ENCODE results near the gene ATG4C.
"Not testable (repeated sequence)": the region's sequence is repeated elsewhere in the genome, so short reads cannot be mapped to it uniquely, and the experiment has no call there.

DNA sequence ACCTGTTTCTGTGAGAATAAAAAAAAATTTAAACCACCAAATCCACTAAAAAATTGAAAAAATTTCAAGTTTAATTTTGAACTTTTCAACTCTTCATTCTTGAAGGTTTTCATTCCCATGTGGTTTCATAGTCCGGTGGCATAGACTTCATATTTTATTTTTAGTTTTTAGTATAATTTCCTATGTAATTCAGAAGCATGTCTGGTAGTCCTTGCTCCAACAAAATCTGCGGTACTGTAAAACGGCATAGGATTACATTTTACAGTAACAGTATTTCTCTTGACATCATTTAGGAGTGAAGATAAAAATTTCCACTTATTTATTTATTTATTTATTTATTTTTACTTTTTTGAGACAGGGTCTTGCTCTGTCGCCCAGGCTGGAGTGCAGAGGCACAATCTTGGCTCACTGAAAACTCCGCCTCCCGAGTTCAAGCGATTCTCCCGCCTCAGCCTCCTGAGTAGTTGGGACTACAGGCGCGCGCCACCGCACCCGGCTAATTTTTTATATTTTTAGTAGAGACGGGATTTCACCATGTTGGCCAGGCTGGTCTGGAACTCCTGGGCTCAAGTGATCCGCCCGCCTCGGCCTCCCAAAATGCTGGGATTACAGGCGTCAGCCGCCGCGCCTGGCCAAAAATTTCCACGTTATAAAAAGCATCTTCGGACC lies 1.3 kb upstream of the ATG4C start:
- TF ChIP-seq POLR2A (IDR thresholded peaks at IDR 0.05; ENCODE audit: low read depth, low read length); ESRRA (IDR thresholded peaks at IDR 0.05; ENCODE audit: low read length); TAF1 (IDR thresholded peaks at IDR 0.05; ENCODE audit: borderline replicate concordance, low read depth, low read length); RAD21 (IDR thresholded peaks at IDR 0.05; ENCODE audit: insufficient read depth, low read depth, low read length); NRF1 (conservative IDR thresholded peaks at IDR 0.05; ENCODE audit: low read depth, low read length): not testable (repeated sequence)
- TF ChIP-seq, protein P1, sequence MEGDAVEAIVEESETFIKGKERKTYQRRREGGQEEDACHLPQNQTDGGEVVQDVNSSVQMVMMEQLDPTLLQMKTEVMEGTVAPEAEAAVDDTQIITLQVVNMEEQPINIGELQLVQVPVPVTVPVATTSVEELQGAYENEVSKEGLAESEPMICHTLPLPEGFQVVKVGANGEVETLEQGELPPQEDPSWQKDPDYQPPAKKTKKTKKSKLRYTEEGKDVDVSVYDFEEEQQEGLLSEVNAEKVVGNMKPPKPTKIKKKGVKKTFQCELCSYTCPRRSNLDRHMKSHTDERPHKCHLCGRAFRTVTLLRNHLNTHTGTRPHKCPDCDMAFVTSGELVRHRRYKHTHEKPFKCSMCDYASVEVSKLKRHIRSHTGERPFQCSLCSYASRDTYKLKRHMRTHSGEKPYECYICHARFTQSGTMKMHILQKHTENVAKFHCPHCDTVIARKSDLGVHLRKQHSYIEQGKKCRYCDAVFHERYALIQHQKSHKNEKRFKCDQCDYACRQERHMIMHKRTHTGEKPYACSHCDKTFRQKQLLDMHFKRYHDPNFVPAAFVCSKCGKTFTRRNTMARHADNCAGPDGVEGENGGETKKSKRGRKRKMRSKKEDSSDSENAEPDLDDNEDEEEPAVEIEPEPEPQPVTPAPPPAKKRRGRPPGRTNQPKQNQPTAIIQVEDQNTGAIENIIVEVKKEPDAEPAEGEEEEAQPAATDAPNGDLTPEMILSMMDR (IDR thresholded peaks at IDR 0.05 in 2 of 3, conservative IDR thresholded peaks at IDR 0.05 in 1 of 3; ENCODE audit: control insufficient read depth in 2 of 3, extremely low read depth in 1 of 3, insufficient read depth in 1 of 3, low read depth in 3 of 3, low read length in 3 of 3): not testable (repeated sequence)
- TF ChIP-seq, protein P2, sequence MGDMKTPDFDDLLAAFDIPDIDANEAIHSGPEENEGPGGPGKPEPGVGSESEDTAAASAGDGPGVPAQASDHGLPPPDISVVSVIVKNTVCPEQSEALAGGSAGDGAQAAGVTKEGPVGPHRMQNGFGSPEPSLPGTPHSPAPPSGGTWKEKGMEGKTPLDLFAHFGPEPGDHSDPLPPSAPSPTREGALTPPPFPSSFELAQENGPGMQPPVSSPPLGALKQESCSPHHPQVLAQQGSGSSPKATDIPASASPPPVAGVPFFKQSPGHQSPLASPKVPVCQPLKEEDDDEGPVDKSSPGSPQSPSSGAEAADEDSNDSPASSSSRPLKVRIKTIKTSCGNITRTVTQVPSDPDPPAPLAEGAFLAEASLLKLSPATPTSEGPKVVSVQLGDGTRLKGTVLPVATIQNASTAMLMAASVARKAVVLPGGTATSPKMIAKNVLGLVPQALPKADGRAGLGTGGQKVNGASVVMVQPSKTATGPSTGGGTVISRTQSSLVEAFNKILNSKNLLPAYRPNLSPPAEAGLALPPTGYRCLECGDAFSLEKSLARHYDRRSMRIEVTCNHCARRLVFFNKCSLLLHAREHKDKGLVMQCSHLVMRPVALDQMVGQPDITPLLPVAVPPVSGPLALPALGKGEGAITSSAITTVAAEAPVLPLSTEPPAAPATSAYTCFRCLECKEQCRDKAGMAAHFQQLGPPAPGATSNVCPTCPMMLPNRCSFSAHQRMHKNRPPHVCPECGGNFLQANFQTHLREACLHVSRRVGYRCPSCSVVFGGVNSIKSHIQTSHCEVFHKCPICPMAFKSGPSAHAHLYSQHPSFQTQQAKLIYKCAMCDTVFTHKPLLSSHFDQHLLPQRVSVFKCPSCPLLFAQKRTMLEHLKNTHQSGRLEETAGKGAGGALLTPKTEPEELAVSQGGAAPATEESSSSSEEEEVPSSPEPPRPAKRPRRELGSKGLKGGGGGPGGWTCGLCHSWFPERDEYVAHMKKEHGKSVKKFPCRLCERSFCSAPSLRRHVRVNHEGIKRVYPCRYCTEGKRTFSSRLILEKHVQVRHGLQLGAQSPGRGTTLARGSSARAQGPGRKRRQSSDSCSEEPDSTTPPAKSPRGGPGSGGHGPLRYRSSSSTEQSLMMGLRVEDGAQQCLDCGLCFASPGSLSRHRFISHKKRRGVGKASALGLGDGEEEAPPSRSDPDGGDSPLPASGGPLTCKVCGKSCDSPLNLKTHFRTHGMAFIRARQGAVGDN (IDR thresholded peaks at IDR 0.05): not testable (repeated sequence)
